Measurements from ENCODE around the gene LRRC75A. TPM values are rescaled to one million over a fixed set of nuclear protein-coding genes. Genes with fewer than 3 reads are reported as not detected.
A peak's percentile ranks its signal among the peaks of the same experiment; 100 is the strongest.

Gene LRRC75A
- total RNA-seq, 1 experiment from 2014 or later = 10.1 TPM

DNA sequence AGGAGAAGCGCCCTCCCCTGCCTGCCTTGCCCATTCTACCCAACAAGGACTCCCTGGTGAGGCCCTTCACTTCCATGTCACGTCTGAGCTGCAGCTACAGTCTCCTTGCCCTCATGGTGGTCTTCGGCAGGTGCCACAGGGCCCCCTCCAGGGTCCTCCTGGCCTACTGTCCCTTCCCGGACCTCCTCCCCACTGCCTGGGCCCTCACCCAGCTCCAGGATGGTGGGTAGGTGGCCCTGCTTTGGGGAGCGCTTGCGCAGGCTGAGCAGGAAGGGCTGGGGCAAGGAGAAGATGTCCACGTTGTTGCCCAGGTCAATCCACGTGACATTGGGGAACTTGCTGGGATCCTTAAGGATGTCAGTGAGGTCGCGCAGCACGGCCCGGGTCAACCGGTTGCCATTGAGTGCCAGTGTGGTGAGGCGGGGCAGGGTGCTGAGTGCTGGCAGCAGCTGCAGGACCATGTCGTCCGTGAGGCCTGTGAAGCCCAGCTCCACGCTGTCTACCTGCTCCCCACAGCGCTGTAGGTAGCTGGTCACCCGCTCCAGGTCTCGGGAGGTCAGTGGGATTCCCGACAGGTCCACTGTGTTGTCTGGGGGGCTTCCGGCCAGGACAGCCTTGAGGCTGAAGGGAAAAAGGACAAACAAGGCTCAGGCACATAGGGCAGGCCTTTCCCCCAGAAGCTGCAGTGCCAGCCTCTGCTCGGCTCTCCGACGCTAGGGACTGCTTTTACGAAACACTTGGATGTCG lies 48.3 kb downstream of the LRRC75A start:
- no peak overlapping the region for H3K56ac ChIP-seq (ENCODE audit: insufficient read length, low read depth, low read length)
- no peak overlapping the region for H3K9ac ChIP-seq (ENCODE audit: extremely low read depth, insufficient read length, low read length)
- peaks cover 0 to 2% of the 10 kb centered on the region in 2 experiments; a peak in 2 of 5 replicates for H3K9me3 Mint-ChIP-seq
- DNase-seq = peak; percentile 76
- no peak overlapping the region for H4K8ac ChIP-seq (replicated peaks; ENCODE audit: insufficient read length, low read depth, low read length)
- H2AFZ ChIP-seq (ENCODE audit: low read length) = no peak overlapping the region
- H2BK12ac ChIP-seq (ENCODE audit: insufficient read length, low read depth, low read length) = no peak overlapping the region
- no peak overlapping the region for H4K5ac ChIP-seq (ENCODE audit: insufficient read length, low read depth, low read length)
- peak overlapping the region; percentile 59 to 95 (median 87); a peak in 5 of 7 replicates for H3K27ac Mint-ChIP-seq
- H3K27me3 Mint-ChIP-seq (ENCODE audit: low read depth) = peaks cover 5% of the 10 kb centered on the region
- peaks cover 5% of the 10 kb centered on the region; the same call in 1 of the 2 replicates for H3K79me2 ChIP-seq (ENCODE audit: insufficient read depth, low read length)
- no CpG with 5 or more reads among the region's 27 CpGs for WGBS (ENCODE audit: extremely low coverage, insufficient read length, low lambda C conversion rate)
- no peak overlapping the region for H2BK20ac ChIP-seq (ENCODE audit: low read depth, low read length, poor library complexity, severe bottlenecking)
- H3K14ac ChIP-seq (ENCODE audit: insufficient read depth, low read length) = no peak overlapping the region
- peaks cover 9% of the 10 kb centered on the region for H3K23me2 ChIP-seq (ENCODE audit: insufficient read length, low read depth, low read length, poor library complexity, severe bottlenecking)
- no peak overlapping the region for H3K27ac ChIP-seq (ENCODE audit: insufficient read length, low read depth, low read length)
- H2AK5ac ChIP-seq (ENCODE audit: insufficient read length, low read length) = no peak overlapping the region
- H3K9me3 ChIP-seq (ENCODE audit: control insufficient read depth, low read depth, low read length) = no peaks in the 10 kb centered on the region
- H3K4me1 ChIP-seq (ENCODE audit: insufficient read depth, low read length) = 0 out of 2 replicates have a peak, but pooled peaks cover 4% of the 10 kb centered on the region
- H3K18ac ChIP-seq (ENCODE audit: insufficient read length, low read depth, low read length) = no peak overlapping the region
- TF ChIP-seq, protein P1, sequence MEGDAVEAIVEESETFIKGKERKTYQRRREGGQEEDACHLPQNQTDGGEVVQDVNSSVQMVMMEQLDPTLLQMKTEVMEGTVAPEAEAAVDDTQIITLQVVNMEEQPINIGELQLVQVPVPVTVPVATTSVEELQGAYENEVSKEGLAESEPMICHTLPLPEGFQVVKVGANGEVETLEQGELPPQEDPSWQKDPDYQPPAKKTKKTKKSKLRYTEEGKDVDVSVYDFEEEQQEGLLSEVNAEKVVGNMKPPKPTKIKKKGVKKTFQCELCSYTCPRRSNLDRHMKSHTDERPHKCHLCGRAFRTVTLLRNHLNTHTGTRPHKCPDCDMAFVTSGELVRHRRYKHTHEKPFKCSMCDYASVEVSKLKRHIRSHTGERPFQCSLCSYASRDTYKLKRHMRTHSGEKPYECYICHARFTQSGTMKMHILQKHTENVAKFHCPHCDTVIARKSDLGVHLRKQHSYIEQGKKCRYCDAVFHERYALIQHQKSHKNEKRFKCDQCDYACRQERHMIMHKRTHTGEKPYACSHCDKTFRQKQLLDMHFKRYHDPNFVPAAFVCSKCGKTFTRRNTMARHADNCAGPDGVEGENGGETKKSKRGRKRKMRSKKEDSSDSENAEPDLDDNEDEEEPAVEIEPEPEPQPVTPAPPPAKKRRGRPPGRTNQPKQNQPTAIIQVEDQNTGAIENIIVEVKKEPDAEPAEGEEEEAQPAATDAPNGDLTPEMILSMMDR (conservative IDR thresholded peaks at IDR 0.05) = no peak
- peaks cover 9% of the 10 kb centered on the region for H3K79me1 ChIP-seq (ENCODE audit: insufficient read depth, low read depth, low read length, poor library complexity, severe bottlenecking)
- no peak overlapping the region for H3T11ph ChIP-seq (ENCODE audit: low read length)
- H3K4me2 ChIP-seq (ENCODE audit: insufficient read depth, insufficient read length, low read length) = no peak overlapping the region
- no peak overlapping the region for H4K91ac ChIP-seq (ENCODE audit: insufficient read length, low read depth, low read length)
- H3K27me3 ChIP-seq (ENCODE audit: insufficient read depth, low read length) = no peaks in the 10 kb centered on the region
- H2BK120ac ChIP-seq (ENCODE audit: low read depth, low read length, poor library complexity, severe bottlenecking) = no peak overlapping the region
- no peak overlapping the region for H3K4me3 Mint-ChIP-seq
- H2BK5ac ChIP-seq (ENCODE audit: insufficient read length, low read length) = no peak overlapping the region
- H3K4me1 Mint-ChIP-seq = peaks cover 36 to 48% of the 10 kb centered on the region in 2 experiments
- H3K36me3 Mint-ChIP-seq (ENCODE audit: insufficient read depth in 1 of 3, low read depth in 3 of 3) = peaks cover 58 to 90% (median 79%) of the 10 kb centered on the region in 3 experiments
- H3K4ac ChIP-seq (ENCODE audit: low read depth, low read length) = no peak overlapping the region
- no peak overlapping the region for H2BK15ac ChIP-seq (ENCODE audit: low read depth, low read length)
- no peak overlapping the region for H3K23ac ChIP-seq (ENCODE audit: insufficient read length, low read depth, low read length)
- H4K20me1 ChIP-seq (ENCODE audit: control insufficient read depth, insufficient read depth, insufficient read length) = no peaks in the 10 kb centered on the region
